NCI-H526 (cell line): ENCODE data around the gene IGSF3.
A peak's percentile ranks its signal among the peaks of the same experiment; 100 is the strongest.
"Not testable (repeated sequence)": the region's sequence is repeated elsewhere in the genome, so short reads cannot be mapped to it uniquely, and the experiment has no call there.

Source experiments
- DNase-seq, 2 experiments: peaks; one replicate each; lab custom pipeline; 2025; lab: John Stamatoyannopoulos, UW

IGSF3 gene

GRCh38 chr1:116573431-116574095 lies 94.0 kb downstream of the IGSF3 start:
- DNase-seq, result no peak

GRCh38 chr1:116572771-116573430 lies 94.6 kb downstream of the IGSF3 start:
- no peak for DNase-seq

- no peak for DNase-seq
Measured at GRCh38 chr1:116572099-116572498, 95.4 kb downstream of the IGSF3 start.

- DNase-seq, result peak in 1 of 2 experiments; percentile 58
Measured at GRCh38 chr1:116571215-116571919, 96.2 kb downstream of the IGSF3 start.

- peak; percentile 71 to 95 for DNase-seq
Measured at GRCh38 chr1:116570358-116571214, 96.9 kb downstream of the IGSF3 start, which contains the start of gene CD58. Gene CD58 (minus strand): TSS chr1:116571026. CDS start chr1:116570972, 54 bp downstream.

- peak in 1 of 2 experiments; percentile 63 for DNase-seq
Measured at GRCh38 chr1:116569776-116570357, 97.7 kb downstream of the IGSF3 start.

- no peak for DNase-seq
Measured at GRCh38 chr1:116569381-116569670, 98.2 kb downstream of the IGSF3 start.

GRCh38 chr1:116568662-116569380 lies 98.7 kb downstream of the IGSF3 start:
- DNase-seq, result no peak

- DNase-seq, result no peak
Measured at GRCh38 chr1:116567790-116568661, 99.5 kb downstream of the IGSF3 start.

GRCh38 chr1:116565222-116565621 lies 102.3 kb downstream of the IGSF3 start:
- DNase-seq, result no peak

GRCh38 chr1:116564426-116564825 lies 103.1 kb downstream of the IGSF3 start:
- DNase-seq, result no peak

GRCh38 chr1:116562465-116562864 lies 105.1 kb downstream of the IGSF3 start:
- DNase-seq, result not testable (repeated sequence)

GRCh38 chr1:116561563-116561962 lies 106.0 kb downstream of the IGSF3 start:
- DNase-seq, result no peak

GRCh38 chr1:116560704-116561490 lies 106.6 kb downstream of the IGSF3 start:
- DNase-seq, result no peak

GRCh38 chr1:116559304-116559761 lies 108.2 kb downstream of the IGSF3 start:
- no peak for DNase-seq

GRCh38 chr1:116558571-116558970 lies 109.0 kb downstream of the IGSF3 start:
- DNase-seq, result no peak

- DNase-seq, result no peak
Measured at GRCh38 chr1:116558140-116558549, 109.4 kb downstream of the IGSF3 start.

- no peak for DNase-seq
Measured at GRCh38 chr1:116557323-116557878, 110.1 kb downstream of the IGSF3 start.
